Thyroid gland (tissue), 4 donors: ENCODE data around the gene HDAC11. TPM values are rescaled to one million over a fixed set of nuclear protein-coding genes. Genes with fewer than 3 reads are reported as not detected.

Experiments
- DNase-seq, 2 donors: peaks; one replicate each; pipeline ENCODE4 v3.0.0-alpha.2; 2019
- H3K27ac ChIP-seq, 3 donors: fragments of 200-600 bp; sonication (generic); 1 replicate in 2 of 3; 2 replicates in 1 of 3; pipeline ENCODE4 v1.5.1; 2016 to 2019; ENCODE audit warnings: mild to moderate bottlenecking in 1 of 3, moderate library complexity in 1 of 3
- H3K27me3 ChIP-seq: fragments of 200-600 bp; sonication (generic); one replicate; pipeline ENCODE4 v1.5.1; 2019
- H3K36me3 ChIP-seq, 2 donors: fragments of 200-600 bp; sonication (generic); one replicate each; pipeline ENCODE4 v1.5.1; 2016 to 2019
- H3K4me1 ChIP-seq, 2 donors: fragments of 200-600 bp; sonication (generic); one replicate each; pipeline ENCODE4 v1.5.1; 2017 to 2019
- H3K4me3 ChIP-seq, 3 donors: fragments of 200-600 bp; sonication (generic); replicated peaks in 1 of 3; 1 replicate in 2 of 3; 2 replicates in 1 of 3; pipeline ENCODE4 v1.5.1; 2016; ENCODE audit warnings: mild to moderate bottlenecking in 1 of 3
- H3K9me3 ChIP-seq: fragments of 200-600 bp; sonication (generic); one replicate; pipeline ENCODE4 v1.5.1; 2017
- POLR2A ChIP-seq, 2 donors: fragments of 450-650 bp; IDR thresholded peaks; one replicate each; pipeline ENCODE4 v1.6.1; 2017; ENCODE audit warnings: antibody characterized with exemption in 2 of 2, mild to moderate bottlenecking in 2 of 2, moderate library complexity in 1 of 2
- WGBS, 2 donors: methylation state at CpG; one replicate each; pipeline ENCODE4 v1.1.5; 2017; 5-methylcytosine and 5-hydroxymethylcytosine counted together
- intact Hi-C: fragments of 100-400 bp; cut with DNase I; formaldehyde crosslinking; loops from one replicate; pipeline ENCODE4 v1.15.1; 2023
- total RNA-seq, 4 donors: library from RNA; depleted of rRNA; stranded (reverse); fragments of >200 nt; gene quantifications; one replicate each; pipeline ENCODE4 v1.2.3, GENCODE V29; 2016
- TF ChIP-seq, protein P1 (sequence below), 6 experiments: fragments of 200-600 bp in 3 of 6; fragments of 450-650 bp in 3 of 6; sonication (generic) in 3 of 6; IDR thresholded peaks; one replicate each; pipeline ENCODE4 v1.5.1; 2016 to 2019; ENCODE audit warnings: antibody characterized with exemption in 6 of 6, mild to moderate bottlenecking in 2 of 6, inconsistent platforms in 1 of 6, moderate library complexity in 1 of 6

HDAC11 gene
- total RNA-seq, 4 donors from 2014 or later = 18.8 to 47.5 (median 30.8) TPM

GRCh38 chr3:13506239-13506638 lies 26.1 kb downstream of the HDAC11 start:
- no peak for TF ChIP-seq POLR2A (IDR thresholded peaks at IDR 0.05)
- TF ChIP-seq, protein P1, sequence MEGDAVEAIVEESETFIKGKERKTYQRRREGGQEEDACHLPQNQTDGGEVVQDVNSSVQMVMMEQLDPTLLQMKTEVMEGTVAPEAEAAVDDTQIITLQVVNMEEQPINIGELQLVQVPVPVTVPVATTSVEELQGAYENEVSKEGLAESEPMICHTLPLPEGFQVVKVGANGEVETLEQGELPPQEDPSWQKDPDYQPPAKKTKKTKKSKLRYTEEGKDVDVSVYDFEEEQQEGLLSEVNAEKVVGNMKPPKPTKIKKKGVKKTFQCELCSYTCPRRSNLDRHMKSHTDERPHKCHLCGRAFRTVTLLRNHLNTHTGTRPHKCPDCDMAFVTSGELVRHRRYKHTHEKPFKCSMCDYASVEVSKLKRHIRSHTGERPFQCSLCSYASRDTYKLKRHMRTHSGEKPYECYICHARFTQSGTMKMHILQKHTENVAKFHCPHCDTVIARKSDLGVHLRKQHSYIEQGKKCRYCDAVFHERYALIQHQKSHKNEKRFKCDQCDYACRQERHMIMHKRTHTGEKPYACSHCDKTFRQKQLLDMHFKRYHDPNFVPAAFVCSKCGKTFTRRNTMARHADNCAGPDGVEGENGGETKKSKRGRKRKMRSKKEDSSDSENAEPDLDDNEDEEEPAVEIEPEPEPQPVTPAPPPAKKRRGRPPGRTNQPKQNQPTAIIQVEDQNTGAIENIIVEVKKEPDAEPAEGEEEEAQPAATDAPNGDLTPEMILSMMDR (IDR thresholded peaks at IDR 0.05) = no peak
- intact Hi-C loops = no loop called here
- DNase-seq = no peak
- 100% methylated on average over 1 of the region's 1 CpG for WGBS, 2 donors
- no peaks in the 10 kb centered on the region for H3K27me3 ChIP-seq
- H3K4me1 ChIP-seq = no peaks in the 10 kb centered on the region
- no peak overlapping the region for H3K4me3 ChIP-seq
- no peaks in the 10 kb centered on the region for H3K9me3 ChIP-seq
- no peak overlapping the region for H3K27ac ChIP-seq
- no peaks in the 10 kb centered on the region for H3K36me3 ChIP-seq

DNA sequence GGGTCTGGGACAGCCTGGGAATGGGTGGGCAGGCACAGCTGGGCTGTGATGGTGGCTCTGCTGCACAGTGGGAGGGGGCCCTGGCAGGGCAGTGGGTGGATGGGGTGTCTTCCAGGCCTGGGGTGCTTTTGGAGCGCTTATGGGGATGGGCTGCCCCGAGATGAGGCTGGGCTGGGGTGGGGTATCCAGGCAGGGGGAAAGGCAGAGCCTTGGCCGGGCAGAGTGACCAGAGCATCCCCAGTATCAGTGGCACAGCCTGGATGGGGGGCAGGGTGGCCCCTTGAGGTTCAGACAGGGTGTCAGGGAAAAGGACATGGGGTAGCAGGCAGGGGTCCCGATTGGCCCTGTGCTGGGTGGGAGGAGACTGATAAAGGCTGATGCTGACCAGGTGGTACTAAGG lies 26.6 kb downstream of the HDAC11 start:
- Histone ChIP-seq H3K36me3 (no peaks in the 10 kb centered on the region), H3K27ac (no peak overlapping the region), H3K4me1 (no peaks in the 10 kb centered on the region), H3K27me3 (no peaks in the 10 kb centered on the region), H3K4me3 (no peak overlapping the region), H3K9me3 (no peaks in the 10 kb centered on the region)
- TF ChIP-seq POLR2A (IDR thresholded peaks at IDR 0.05) = no peak
- TF ChIP-seq, protein P1 (IDR thresholded peaks at IDR 0.05) = no peak
- intact Hi-C loops = no loop called here
- DNase-seq = no peak
- WGBS, 2 donors = 78 to 93% methylated on average over 4 of the region's 4 CpGs

- Histone ChIP-seq H3K27ac (no peak overlapping the region), H3K4me3 (no peak overlapping the region), H3K4me1 (no peaks in the 10 kb centered on the region), H3K27me3 (no peaks in the 10 kb centered on the region), H3K9me3 (no peaks in the 10 kb centered on the region), H3K36me3 (no peaks in the 10 kb centered on the region)
- no peak for DNase-seq
- TF ChIP-seq, protein P1 (IDR thresholded peaks at IDR 0.05) = no peak
- TF ChIP-seq POLR2A (IDR thresholded peaks at IDR 0.05) = no peak
- WGBS, 2 donors = 59 to 100% methylated on average over 2 to 3 of the region's 3 CpGs
- intact Hi-C loops = no loop called here
Measured at GRCh38 chr3:13507247-13507569, 27.1 kb downstream of the HDAC11 start.

GRCh38 chr3:13507570-13508339 lies 27.6 kb downstream of the HDAC11 start:
- H3K27ac ChIP-seq = no peak overlapping the region
- TF ChIP-seq POLR2A (IDR thresholded peaks at IDR 0.05) = no peak
- TF ChIP-seq, protein P1 (IDR thresholded peaks at IDR 0.05) = no peak

GRCh38 chr3:13508496-13508895 lies 28.4 kb downstream of the HDAC11 start:
- no peak for TF ChIP-seq POLR2A (IDR thresholded peaks at IDR 0.05)
- TF ChIP-seq, protein P1 (IDR thresholded peaks at IDR 0.05) = no peak

More at GRCh38 chr3:13507570-13508339, 27.6 kb downstream of the HDAC11 start:
- H3K4me1 ChIP-seq = no peaks in the 10 kb centered on the region
- no peak overlapping the region for H3K4me3 ChIP-seq
- H3K36me3 ChIP-seq = no peaks in the 10 kb centered on the region
- H3K27me3 ChIP-seq = no peaks in the 10 kb centered on the region
- intact Hi-C loops = no loop called here
- H3K9me3 ChIP-seq = no peaks in the 10 kb centered on the region
- WGBS, 2 donors = 57 to 61% methylated on average over 7 to 20 of the region's 20 CpGs
- DNase-seq = no peak

More at GRCh38 chr3:13508496-13508895, 28.4 kb downstream of the HDAC11 start:
- H3K4me3 ChIP-seq = no peak overlapping the region
- no peaks in the 10 kb centered on the region for H3K9me3 ChIP-seq
- H3K27me3 ChIP-seq = no peaks in the 10 kb centered on the region
- H3K4me1 ChIP-seq = no peaks in the 10 kb centered on the region
- no peak for DNase-seq
- H3K36me3 ChIP-seq = no peaks in the 10 kb centered on the region
- intact Hi-C loops = no loop called here
- H3K27ac ChIP-seq = no peak overlapping the region
- 91 to 93% methylated on average over 8 of the region's 8 CpGs for WGBS, 2 donors
